ENCODE measurements around the gene DST. TPM values are rescaled to one million over a fixed set of nuclear protein-coding genes. Genes with fewer than 3 reads are reported as not detected.

DST gene
- total RNA-seq, 1 experiment from 2014 or later: 132 TPM

DNA sequence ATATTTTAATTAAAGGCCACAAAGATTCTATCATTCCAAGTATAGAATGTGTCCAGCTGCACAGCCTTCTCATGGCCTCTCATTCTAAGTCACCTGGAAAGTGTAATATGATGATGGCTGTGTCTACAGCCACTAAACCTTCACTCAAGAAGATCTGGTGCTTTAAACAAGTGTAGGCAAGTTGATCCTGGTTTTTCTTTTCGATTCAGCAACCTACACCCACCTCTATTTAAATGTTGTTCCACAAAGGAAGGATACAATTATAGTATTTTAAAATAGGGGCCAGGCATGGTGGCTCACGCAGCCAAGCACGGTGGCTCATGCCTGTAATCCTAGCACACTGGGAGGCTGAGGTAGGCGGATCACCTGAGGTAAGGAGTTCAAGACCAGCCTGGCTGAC, 25.5 kb upstream of the DST start:
- DNase-seq (ENCODE audit: low spot score) (no peak), ATAC-seq (no peak)
- TF ChIP-seq, protein P1, sequence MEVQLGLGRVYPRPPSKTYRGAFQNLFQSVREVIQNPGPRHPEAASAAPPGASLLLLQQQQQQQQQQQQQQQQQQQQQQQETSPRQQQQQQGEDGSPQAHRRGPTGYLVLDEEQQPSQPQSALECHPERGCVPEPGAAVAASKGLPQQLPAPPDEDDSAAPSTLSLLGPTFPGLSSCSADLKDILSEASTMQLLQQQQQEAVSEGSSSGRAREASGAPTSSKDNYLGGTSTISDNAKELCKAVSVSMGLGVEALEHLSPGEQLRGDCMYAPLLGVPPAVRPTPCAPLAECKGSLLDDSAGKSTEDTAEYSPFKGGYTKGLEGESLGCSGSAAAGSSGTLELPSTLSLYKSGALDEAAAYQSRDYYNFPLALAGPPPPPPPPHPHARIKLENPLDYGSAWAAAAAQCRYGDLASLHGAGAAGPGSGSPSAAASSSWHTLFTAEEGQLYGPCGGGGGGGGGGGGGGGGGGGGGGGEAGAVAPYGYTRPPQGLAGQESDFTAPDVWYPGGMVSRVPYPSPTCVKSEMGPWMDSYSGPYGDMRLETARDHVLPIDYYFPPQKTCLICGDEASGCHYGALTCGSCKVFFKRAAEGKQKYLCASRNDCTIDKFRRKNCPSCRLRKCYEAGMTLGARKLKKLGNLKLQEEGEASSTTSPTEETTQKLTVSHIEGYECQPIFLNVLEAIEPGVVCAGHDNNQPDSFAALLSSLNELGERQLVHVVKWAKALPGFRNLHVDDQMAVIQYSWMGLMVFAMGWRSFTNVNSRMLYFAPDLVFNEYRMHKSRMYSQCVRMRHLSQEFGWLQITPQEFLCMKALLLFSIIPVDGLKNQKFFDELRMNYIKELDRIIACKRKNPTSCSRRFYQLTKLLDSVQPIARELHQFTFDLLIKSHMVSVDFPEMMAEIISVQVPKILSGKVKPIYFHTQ (CRISPR knock-in tag; IDR thresholded peaks at IDR 0.05): no peak
- TF ChIP-seq PRRX2 (CRISPR knock-in tag; IDR thresholded peaks at IDR 0.05) (no peak), ZNF423 (CRISPR knock-in tag; IDR thresholded peaks at IDR 0.05) (no peak), KAT7 (CRISPR knock-in tag; IDR thresholded peaks at IDR 0.05; ENCODE audit: borderline replicate concordance) (no peak)
- Mint-ChIP-seq H3K36me3 (no peaks in the 10 kb centered on the region), H3K27me3 (ENCODE audit: low read depth) (no peaks in the 10 kb centered on the region), H3K4me1 (no peaks in the 10 kb centered on the region), H3K4me3 (no peak overlapping the region), H3K27ac (no peak overlapping the region), H3K9me3 (no peaks in the 10 kb centered on the region)
- ChIA-PET POLR2A (no interaction called here), CTCF (interaction anchor here (1.5 kb wide), 1 partner anchor 42 kb away, joined by 3 read pairs; no protein-coding TSS in a partner anchor)

DNA sequence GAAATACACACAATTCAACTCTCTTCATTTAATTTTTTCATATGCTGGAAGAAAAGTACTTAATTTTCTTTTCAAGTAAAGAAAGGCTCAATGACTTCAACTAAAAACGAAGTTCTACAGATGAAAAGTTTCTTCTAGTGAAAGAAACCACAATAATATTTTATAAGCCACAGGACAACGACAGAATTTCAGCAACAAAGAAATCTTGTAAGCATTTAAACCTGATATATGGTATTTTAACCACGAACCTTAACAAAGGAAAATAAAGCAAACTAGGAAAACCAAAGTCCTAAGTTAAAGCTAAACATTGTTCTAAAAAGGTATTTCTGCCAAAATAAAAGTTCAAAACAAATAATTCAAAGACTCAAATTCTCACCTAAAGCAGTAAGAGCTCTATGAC, 24.6 kb upstream of the DST start:
- TF ChIP-seq JAZF1 (CRISPR knock-in tag; IDR thresholded peaks at IDR 0.05) (no peak), NR1H2 (CRISPR knock-in tag; IDR thresholded peaks at IDR 0.05) (no peak), ELF4 (CRISPR knock-in tag; IDR thresholded peaks at IDR 0.05; ENCODE audit: low read depth) (no peak), SP1 (CRISPR knock-in tag; conservative IDR thresholded peaks at IDR 0.05) (no peak), TEAD4 (CRISPR knock-in tag; IDR thresholded peaks at IDR 0.05) (no peak), FOXK1 (CRISPR knock-in tag; IDR thresholded peaks at IDR 0.05) (no peak), TCF7 (CRISPR knock-in tag; IDR thresholded peaks at IDR 0.05; ENCODE audit: low read depth) (no peak), ZBTB21 (CRISPR knock-in tag; IDR thresholded peaks at IDR 0.05; ENCODE audit: borderline replicate concordance) (no peak), GABPB1 (CRISPR knock-in tag; IDR thresholded peaks at IDR 0.05) (no peak), MYBL2 (CRISPR knock-in tag; IDR thresholded peaks at IDR 0.05) (no peak), TEAD1 (CRISPR knock-in tag; IDR thresholded peaks at IDR 0.05) (no peak), IRF2 (CRISPR knock-in tag; IDR thresholded peaks at IDR 0.05; ENCODE audit: borderline replicate concordance, low read depth) (no peak), NFYB (CRISPR knock-in tag; conservative IDR thresholded peaks at IDR 0.05; ENCODE audit: low read depth) (no peak), CREM (CRISPR knock-in tag; IDR thresholded peaks at IDR 0.05) (no peak), ZNF138 (CRISPR knock-in tag; conservative IDR thresholded peaks at IDR 0.05) (no peak)
- TF ChIP-seq, protein P2, sequence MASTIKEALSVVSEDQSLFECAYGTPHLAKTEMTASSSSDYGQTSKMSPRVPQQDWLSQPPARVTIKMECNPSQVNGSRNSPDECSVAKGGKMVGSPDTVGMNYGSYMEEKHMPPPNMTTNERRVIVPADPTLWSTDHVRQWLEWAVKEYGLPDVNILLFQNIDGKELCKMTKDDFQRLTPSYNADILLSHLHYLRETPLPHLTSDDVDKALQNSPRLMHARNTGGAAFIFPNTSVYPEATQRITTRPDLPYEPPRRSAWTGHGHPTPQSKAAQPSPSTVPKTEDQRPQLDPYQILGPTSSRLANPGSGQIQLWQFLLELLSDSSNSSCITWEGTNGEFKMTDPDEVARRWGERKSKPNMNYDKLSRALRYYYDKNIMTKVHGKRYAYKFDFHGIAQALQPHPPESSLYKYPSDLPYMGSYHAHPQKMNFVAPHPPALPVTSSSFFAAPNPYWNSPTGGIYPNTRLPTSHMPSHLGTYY (CRISPR knock-in tag; IDR thresholded peaks at IDR 0.05): no peak
- TF ChIP-seq, protein P3, sequence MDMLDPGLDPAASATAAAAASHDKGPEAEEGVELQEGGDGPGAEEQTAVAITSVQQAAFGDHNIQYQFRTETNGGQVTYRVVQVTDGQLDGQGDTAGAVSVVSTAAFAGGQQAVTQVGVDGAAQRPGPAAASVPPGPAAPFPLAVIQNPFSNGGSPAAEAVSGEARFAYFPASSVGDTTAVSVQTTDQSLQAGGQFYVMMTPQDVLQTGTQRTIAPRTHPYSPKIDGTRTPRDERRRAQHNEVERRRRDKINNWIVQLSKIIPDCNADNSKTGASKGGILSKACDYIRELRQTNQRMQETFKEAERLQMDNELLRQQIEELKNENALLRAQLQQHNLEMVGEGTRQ (CRISPR knock-in tag; IDR thresholded peaks at IDR 0.05): no peak
- TF ChIP-seq, protein P4, sequence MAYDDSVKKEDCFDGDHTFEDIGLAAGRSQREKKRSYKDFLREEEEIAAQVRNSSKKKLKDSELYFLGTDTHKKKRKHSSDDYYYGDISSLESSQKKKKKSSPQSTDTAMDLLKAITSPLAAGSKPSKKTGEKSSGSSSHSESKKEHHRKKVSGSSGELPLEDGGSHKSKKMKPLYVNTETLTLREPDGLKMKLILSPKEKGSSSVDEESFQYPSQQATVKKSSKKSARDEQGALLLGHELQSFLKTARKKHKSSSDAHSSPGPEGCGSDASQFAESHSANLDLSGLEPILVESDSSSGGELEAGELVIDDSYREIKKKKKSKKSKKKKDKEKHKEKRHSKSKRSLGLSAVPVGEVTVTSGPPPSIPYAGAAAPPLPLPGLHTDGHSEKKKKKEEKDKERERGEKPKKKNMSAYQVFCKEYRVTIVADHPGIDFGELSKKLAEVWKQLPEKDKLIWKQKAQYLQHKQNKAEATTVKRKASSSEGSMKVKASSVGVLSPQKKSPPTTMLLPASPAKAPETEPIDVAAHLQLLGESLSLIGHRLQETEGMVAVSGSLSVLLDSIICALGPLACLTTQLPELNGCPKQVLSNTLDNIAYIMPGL (CRISPR knock-in tag; IDR thresholded peaks at IDR 0.05): no peak
- CTCF ChIA-PET: interaction anchor here (0.9 kb wide), 1 partner anchor 177 kb away, joined by 4 read pairs; no protein-coding TSS in a partner anchor
- Mint-ChIP-seq H3K27ac (no peak overlapping the region), H3K36me3 (no peaks in the 10 kb centered on the region), H3K4me3 (no peak overlapping the region), H3K9me3 (no peaks in the 10 kb centered on the region), H3K4me1 (peaks cover under 1% of the 10 kb centered on the region), H3K27me3 (ENCODE audit: low read depth) (no peaks in the 10 kb centered on the region)
- POLR2A ChIA-PET: no interaction called here
- ATAC-seq (no peak), DNase-seq (ENCODE audit: low spot score) (no peak)

All from WTC11 (cell line).